B cell (primary cell): ENCODE results near the gene AVEN. TPM values are rescaled to one million over a fixed set of nuclear protein-coding genes. Genes with fewer than 3 reads are reported as not detected.

Source experiments
- ATAC-seq: fragments of 200-7000 bp; cut with Tn5 transposase; one replicate; pipeline ENCODE4 v1.10.0; 2021; ENCODE audit warnings: low read depth, mild to moderate bottlenecking, moderate number of reproducible peaks, moderate library complexity
- CTCF ChIA-PET: fragments of 350-600 bp; sonication (Branson Sonifier 250); formaldehyde crosslinking; loops from one replicate; lab custom pipeline; 2021; ENCODE audit warnings: antibody characterized with exemption, inconsistent platforms; lab: Charles Lee
- POLR2A ChIA-PET: fragments of 350-600 bp; sonication (Branson Sonifier 250); formaldehyde crosslinking; loops from one replicate; lab custom pipeline; 2021; ENCODE audit warnings: antibody characterized with exemption; lab: Charles Lee
- DNase-seq: peaks from one replicate; pipeline ENCODE4 v3.0.0; 2013
- H2AFZ ChIP-seq: 2 replicates; pipeline ENCODE4 v1.6.1; 2012; ENCODE audit warnings: mild to moderate bottlenecking, low read depth, low read length; ENCODE audit not compliant: insufficient read depth, poor library complexity, severe bottlenecking
- H3K27ac ChIP-seq, 2 donors: 1 replicate in 1 of 2; 2 replicates in 1 of 2; pipeline ENCODE4 v1.5.1; 2012 to 2013; ENCODE audit warnings: low read length in 2 of 2, mild to moderate bottlenecking in 2 of 2, moderate library complexity in 1 of 2
- H3K27me3 ChIP-seq, 4 experiments: fragments of 200-600 bp in 1 of 4; sonication (generic) in 1 of 4; replicated peaks in 1 of 4; 1 replicate in 2 of 4; 2 replicates in 2 of 4; pipeline versions ENCODE4 v1.6.1 to v1.7.0; 2013 to 2016; ENCODE audit warnings: low read length in 3 of 4, mild to moderate bottlenecking in 2 of 4, mixed read lengths in 1 of 4, moderate library complexity in 1 of 4; ENCODE audit not compliant: insufficient read depth in 4 of 4, control insufficient read depth in 3 of 4; ENCODE audit errors: control extremely low read depth in 1 of 4
- H3K36me3 ChIP-seq, 2 experiments: replicated peaks in 1 of 2; 1 replicate in 1 of 2; 2 replicates in 1 of 2; pipeline versions ENCODE4 v1.6.1 to v1.7.1; 2013; ENCODE audit warnings: low read length in 1 of 2; ENCODE audit not compliant: insufficient read depth in 2 of 2, control insufficient read depth in 1 of 2; ENCODE audit errors: control extremely low read depth in 1 of 2, extremely low read depth in 1 of 2
- H3K4me1 ChIP-seq, 2 donors: fragments of 200-600 bp in 1 of 2; sonication (generic) in 1 of 2; 1 replicate in 1 of 2; 2 replicates in 1 of 2; pipeline versions ENCODE4 v1.5.1 to v1.6.1; 2013 to 2017; ENCODE audit warnings: low read length in 2 of 2; ENCODE audit not compliant: control insufficient read depth in 2 of 2, insufficient read depth in 2 of 2
- H3K4me2 ChIP-seq: replicated peaks from 2 replicates; pipeline ENCODE3; 2012; ENCODE audit warnings: mild to moderate bottlenecking, low read depth, low read length; ENCODE audit not compliant: poor library complexity, severe bottlenecking
- H3K4me3 ChIP-seq, 5 experiments: fragments of 200-600 bp in 1 of 5; sonication (generic) in 1 of 5; 1 replicate in 3 of 5; 2 replicates in 2 of 5; pipeline versions ENCODE4 v1.5.1 to v1.7.0; 2011 to 2016; ENCODE audit warnings: low read length in 4 of 5, mild to moderate bottlenecking in 4 of 5, low read depth in 2 of 5, control low read depth in 1 of 5, moderate library complexity in 1 of 5; ENCODE audit not compliant: insufficient read depth in 1 of 5; ENCODE audit errors: control extremely low read depth in 1 of 5, extremely low read depth in 1 of 5
- H3K79me2 ChIP-seq: fragments of 200-600 bp; sonication (generic); one replicate; pipeline ENCODE4 v1.6.0; 2016; ENCODE audit warnings: low read length; ENCODE audit not compliant: control insufficient read depth, insufficient read depth
- H3K9ac ChIP-seq: fragments of 200-600 bp; sonication (generic); 2 replicates; pipeline ENCODE4 v1.6.1; 2017; ENCODE audit warnings: mild to moderate bottlenecking, low read length, moderate library complexity
- H3K9me3 ChIP-seq, 3 donors: one replicate each; pipeline versions ENCODE4 v1.6.1 to v1.7.1; 2013; ENCODE audit warnings: low read length in 2 of 3; ENCODE audit not compliant: control insufficient read depth in 2 of 3, insufficient read depth in 1 of 3; ENCODE audit errors: control extremely low read depth in 1 of 3
- H4K20me1 ChIP-seq: 2 replicates; pipeline ENCODE4 v1.6.0; 2012; ENCODE audit warnings: mild to moderate bottlenecking, low read length; ENCODE audit not compliant: insufficient read depth, control insufficient read depth, poor library complexity, severe bottlenecking
- H3K27ac Mint-ChIP-seq: one replicate; pipeline ENCODE4 v1.8.0; 2021; ENCODE audit warnings: mixed read lengths
- H3K27me3 Mint-ChIP-seq: one replicate; pipeline ENCODE4 v1.8.0; 2021; ENCODE audit warnings: mixed read lengths
- H3K4me1 Mint-ChIP-seq: one replicate; pipeline ENCODE4 v1.8.0; 2021; ENCODE audit warnings: mixed read lengths
- H3K4me3 Mint-ChIP-seq: one replicate; pipeline ENCODE4 v1.8.0; 2021; ENCODE audit warnings: mixed read lengths
- H3K9me3 Mint-ChIP-seq: one replicate; pipeline ENCODE4 v1.8.0; 2022; ENCODE audit warnings: mixed read lengths; ENCODE audit not compliant: insufficient read depth
- EZH2 ChIP-seq: IDR thresholded peaks from 2 replicates; pipeline ENCODE4 v1.6.1; 2012; ENCODE audit warnings: borderline replicate concordance, low read depth, mild to moderate bottlenecking, moderate library complexity, low read length; ENCODE audit not compliant: insufficient read depth, poor library complexity, severe bottlenecking
- WGBS: methylation state at CpG from one replicate; pipeline ENCODE4 v1.1.5; 2013; ENCODE audit warnings: missing lambda C conversion rate; ENCODE audit not compliant: insufficient coverage; 5-methylcytosine and 5-hydroxymethylcytosine counted together
- intact Hi-C: fragments of 100-400 bp; cut with micrococcal nuclease; formaldehyde crosslinking; loops from one replicate; pipeline ENCODE4 v1.10.0; 2022
- polyA plus RNA-seq: library from polyadenylated mRNA; depleted of rRNA; stranded (reverse); fragments of >200 nt; gene quantifications from 2 replicates; pipeline ENCODE4 v1.2.3, GENCODE V29; 2012
- total RNA-seq, 2 donors: library from RNA; stranded (reverse); fragments of 120-200 nt in 1 of 2; gene quantifications; 1 replicate in 1 of 2; 2 replicates in 1 of 2; pipeline versions ENCODE4 v1.2.3 to v1.2.4, GENCODE V29; 2013 to 2022
- TF ChIP-seq, protein P1 (sequence below): fragments of 200-600 bp; IDR thresholded peaks from one replicate; pipeline ENCODE4 v1.8.0; 2022; ENCODE audit warnings: antibody characterized with exemption, mild to moderate bottlenecking

Gene AVEN
- total and polyA plus RNA-seq, 2 donors (not counting 1 experiment from before 2014, with no cell fraction given) = 1.8 to 8.2 TPM

DNA sequence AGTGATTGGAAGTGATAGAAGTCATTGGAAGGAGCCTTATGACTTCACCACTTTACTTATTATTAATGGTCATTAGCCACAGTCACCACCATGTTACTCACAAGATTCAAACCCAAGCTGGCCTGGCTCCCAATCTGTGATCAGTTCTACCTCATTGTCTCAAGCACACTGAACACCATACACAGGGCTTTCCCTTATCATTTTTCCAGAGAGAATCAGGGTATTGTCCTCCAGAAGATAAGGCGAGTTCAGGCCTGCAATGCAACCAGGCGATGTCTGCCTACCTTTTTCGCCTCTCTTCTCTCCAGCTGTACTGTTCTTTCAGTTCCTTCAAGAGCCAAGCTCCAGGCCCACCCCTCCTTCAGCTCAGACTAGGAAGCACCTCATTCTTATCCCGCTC lies 37.8 kb upstream of the AVEN start:
- ATAC-seq (no peak), DNase-seq (no peak)
- Histone ChIP-seq H3K9ac (no peak overlapping the region), H3K27me3 (no peaks in the 10 kb centered on the region), H3K9me3 (peaks cover 0 to 7% (median 5%) of the 10 kb centered on the region in 3 donors), H3K36me3 (no peaks in the 10 kb centered on the region), H3K27ac (no peak overlapping the region), H3K4me2 (no peak overlapping the region), H3K4me1 (no peaks in the 10 kb centered on the region), H2AFZ (no peak overlapping the region), H4K20me1 (no peaks in the 10 kb centered on the region), H3K4me3 (no peak overlapping the region), H3K79me2 (no peaks in the 10 kb centered on the region)
- Mint-ChIP-seq H3K9me3 (no peaks in the 10 kb centered on the region), H3K27me3 (no peaks in the 10 kb centered on the region), H3K4me1 (no peaks in the 10 kb centered on the region), H3K4me3 (no peak overlapping the region), H3K27ac (no peak overlapping the region)
- ChIA-PET CTCF (interaction anchor here (1.4 kb wide), 1 partner anchor 133 kb away, joined by 5 read pairs; the partner anchor contains the start of gene KATNBL1), POLR2A (no interaction called here)
- TF ChIP-seq EZH2 = no peak
- TF ChIP-seq, protein P1, sequence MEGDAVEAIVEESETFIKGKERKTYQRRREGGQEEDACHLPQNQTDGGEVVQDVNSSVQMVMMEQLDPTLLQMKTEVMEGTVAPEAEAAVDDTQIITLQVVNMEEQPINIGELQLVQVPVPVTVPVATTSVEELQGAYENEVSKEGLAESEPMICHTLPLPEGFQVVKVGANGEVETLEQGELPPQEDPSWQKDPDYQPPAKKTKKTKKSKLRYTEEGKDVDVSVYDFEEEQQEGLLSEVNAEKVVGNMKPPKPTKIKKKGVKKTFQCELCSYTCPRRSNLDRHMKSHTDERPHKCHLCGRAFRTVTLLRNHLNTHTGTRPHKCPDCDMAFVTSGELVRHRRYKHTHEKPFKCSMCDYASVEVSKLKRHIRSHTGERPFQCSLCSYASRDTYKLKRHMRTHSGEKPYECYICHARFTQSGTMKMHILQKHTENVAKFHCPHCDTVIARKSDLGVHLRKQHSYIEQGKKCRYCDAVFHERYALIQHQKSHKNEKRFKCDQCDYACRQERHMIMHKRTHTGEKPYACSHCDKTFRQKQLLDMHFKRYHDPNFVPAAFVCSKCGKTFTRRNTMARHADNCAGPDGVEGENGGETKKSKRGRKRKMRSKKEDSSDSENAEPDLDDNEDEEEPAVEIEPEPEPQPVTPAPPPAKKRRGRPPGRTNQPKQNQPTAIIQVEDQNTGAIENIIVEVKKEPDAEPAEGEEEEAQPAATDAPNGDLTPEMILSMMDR = no peak
- WGBS = 98% methylated on average over 4 of the region's 4 CpGs
- intact Hi-C loops = no loop called here

DNA sequence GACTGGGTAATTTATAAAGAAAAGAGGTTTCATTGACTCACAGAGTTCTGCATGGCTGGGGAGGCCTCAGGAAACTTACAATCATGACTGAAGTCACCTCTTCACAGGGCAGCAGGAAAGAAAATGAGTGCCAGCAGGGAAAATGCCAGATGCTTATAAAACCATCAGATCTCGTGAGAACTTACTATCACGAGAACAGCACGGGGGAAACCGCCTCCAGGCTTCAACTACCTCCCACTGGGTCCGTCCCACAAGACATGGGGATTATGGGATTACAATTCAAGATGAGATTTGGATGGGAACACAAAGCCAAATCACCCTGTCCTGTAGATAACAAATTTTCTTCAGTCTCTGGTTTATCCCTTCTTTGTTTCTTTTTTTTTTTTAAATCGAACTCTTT lies 31.0 kb upstream of the AVEN start:
- no peaks in the 10 kb centered on the region for H3K79me2 ChIP-seq
- no peak overlapping the region for H2AFZ ChIP-seq
- no peaks in the 10 kb centered on the region for H4K20me1 ChIP-seq
- H3K27ac ChIP-seq = no peak overlapping the region
- no peak overlapping the region for H3K4me2 ChIP-seq
- ATAC-seq (no peak), DNase-seq (no peak)
- no peaks in the 10 kb centered on the region for H3K9me3 Mint-ChIP-seq
- H3K9me3 ChIP-seq = peaks cover 0 to 3% (median 0%) of the 10 kb centered on the region in 3 donors
- H3K36me3 ChIP-seq = no peaks in the 10 kb centered on the region
- H3K27me3 ChIP-seq = no peaks in the 10 kb centered on the region
- H3K4me1 Mint-ChIP-seq = no peaks in the 10 kb centered on the region
- POLR2A ChIA-PET = no interaction called here
- CTCF ChIA-PET = interaction anchor here (1.4 kb wide), 1 partner anchor 7 kb away, joined by 6 read pairs; no protein-coding TSS in a partner anchor
- H3K4me1 ChIP-seq = no peaks in the 10 kb centered on the region
- intact Hi-C loops = no loop called here
- TF ChIP-seq, protein P1 = no peak
- no peak for TF ChIP-seq EZH2
- H3K27me3 Mint-ChIP-seq = no peaks in the 10 kb centered on the region
- H3K27ac Mint-ChIP-seq = no peak overlapping the region
- no peak overlapping the region for H3K4me3 ChIP-seq
- 100% methylated on average over 2 of the region's 6 CpGs for WGBS
- H3K9ac ChIP-seq = no peak overlapping the region
- H3K4me3 Mint-ChIP-seq = no peak overlapping the region
